Umbilical cord (tissue), 2 donors: Measurements from ENCODE around the gene STAB2. TPM values are rescaled to one million over a fixed set of nuclear protein-coding genes. Genes with fewer than 3 reads are reported as not detected.
"Not testable (repeated sequence)": the region's sequence is repeated elsewhere in the genome, so short reads cannot be mapped to it uniquely, and the experiment has no call there.

Experiments
- DNase-seq: peaks from one replicate; pipeline ENCODE4 v3.0.0-alpha.2; 2015; ENCODE audit warnings: low spot score
- total RNA-seq: library from RNA; depleted of rRNA; stranded (reverse); fragments of >200 nt; gene quantifications from one replicate; pipeline ENCODE4 v1.2.3, GENCODE V29; 2014; ENCODE audit warnings: low replicate concordance; ENCODE audit not compliant: insufficient read depth

The STAB2 gene
- total RNA-seq, 1 donor from 2014 or later = 2.6 TPM

DNA sequence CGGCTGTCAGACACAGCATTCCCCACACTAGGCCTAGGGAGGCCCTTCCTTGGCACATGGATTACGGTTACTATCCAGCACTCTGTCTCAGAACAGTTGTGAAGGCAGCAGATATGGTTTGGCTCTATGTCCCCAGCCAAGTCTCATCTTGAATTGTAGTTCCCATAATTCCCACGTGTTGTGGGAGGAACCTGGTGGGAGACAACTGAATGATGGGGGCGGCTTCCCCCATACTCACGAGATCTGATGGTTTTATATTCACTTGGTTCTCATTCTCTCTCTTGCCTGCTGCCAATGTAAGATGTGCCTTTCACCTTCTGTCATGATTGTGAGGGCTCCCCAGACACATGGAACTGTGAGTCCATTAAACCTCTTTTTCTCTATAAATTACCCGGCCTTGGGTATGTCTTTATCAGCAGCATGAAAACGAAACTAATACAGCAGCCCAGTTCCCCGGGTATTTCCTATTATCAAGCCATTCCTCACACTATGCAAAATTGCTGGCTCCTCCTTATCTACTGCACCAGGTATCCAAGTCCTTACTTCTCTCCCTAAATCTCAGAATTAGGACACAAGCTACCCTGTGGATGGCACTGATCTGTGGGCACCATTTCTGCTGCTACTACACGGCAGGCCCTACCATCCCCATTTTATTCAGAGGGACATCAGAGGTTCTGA lies 220.6 kb downstream of the STAB2 start:
- no peak for DNase-seq

DNA sequence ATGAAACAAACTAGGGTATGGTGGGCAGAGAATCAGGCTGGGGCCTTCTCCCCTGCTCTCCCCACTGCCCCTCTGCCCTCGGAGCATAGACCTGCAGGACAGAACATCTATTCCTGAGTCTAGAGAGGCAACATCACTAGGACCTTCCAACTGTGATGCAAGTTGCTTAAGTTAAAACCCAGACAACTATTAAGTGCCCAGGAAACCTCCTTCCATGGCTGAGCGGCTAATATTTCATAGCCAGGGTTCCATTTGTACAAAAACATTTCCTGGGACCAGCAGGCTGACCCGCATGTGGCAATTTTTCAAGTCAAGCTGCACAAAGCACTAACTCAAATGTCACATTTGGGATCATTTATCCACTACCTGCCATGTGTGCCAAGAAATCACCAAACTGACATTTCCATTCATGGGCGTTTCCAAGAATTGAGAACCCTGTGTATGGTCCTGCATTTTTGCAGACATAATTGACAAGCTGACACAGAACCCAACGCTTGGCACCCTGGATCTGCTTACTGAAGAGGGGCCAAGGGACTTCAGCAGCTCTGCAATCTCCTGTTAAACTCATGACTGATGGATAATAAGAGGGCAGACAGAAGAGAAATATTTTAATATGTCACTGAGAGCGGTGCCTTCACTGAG lies 221.3 kb downstream of the STAB2 start:
- DNase-seq = no peak

DNA sequence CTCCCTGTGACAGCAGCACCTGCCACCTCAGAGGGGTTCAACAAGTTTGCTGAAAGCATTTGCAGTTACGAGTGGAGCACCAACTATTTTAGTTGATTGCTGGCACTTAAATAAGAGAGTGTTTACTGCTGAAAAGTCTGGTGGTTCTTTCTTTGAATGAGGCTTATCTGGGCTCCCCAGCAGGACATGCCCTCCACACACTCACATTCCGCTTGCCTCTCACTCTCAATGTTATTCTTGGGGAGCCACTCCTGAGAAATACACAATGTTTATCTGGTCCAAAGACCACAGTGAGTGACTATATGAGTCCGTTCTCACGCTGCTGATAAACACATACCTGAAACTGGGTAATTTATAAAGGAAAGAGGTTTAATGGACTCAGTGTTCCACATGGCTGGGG lies 222.1 kb downstream of the STAB2 start:
- DNase-seq = no peak

DNA sequence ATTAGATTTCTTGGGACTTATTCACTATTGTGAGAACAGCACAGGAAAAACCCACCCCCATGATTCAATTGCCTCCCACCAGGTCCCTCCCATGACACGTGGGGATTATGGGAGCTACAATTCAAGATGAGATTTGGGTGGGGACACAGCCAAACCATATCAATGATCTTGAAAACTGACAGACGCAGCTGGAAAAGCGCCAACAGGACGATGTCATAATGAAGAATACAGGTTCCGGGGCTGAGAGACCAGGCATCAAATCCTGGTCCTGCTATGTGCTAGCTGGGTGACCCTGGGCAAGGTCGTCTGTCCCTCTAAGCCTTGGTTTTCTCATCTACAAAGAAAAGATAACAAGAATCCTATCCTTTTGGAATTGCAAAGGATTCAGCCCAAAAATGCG lies 222.6 kb downstream of the STAB2 start:
- DNase-seq = not testable (repeated sequence)

DNA sequence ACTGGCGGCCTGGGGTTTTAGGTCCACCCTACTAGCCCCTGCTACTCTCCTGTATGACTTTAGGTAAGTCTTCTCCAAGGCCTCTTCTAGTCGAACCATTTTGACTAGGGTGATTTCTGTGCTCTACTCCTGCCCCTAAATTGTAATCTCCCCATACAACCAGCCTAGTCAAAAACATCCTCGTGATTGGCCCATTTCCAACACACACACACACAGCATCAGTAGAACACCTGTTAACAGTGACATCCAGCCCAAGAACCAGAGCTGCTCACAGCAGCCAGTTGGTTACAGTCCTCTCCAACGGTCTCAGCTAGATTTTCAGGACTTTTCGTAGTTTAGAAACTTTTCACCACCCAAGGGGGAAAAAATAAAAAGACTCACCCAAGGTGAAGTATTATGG lies 223.0 kb downstream of the STAB2 start:
- DNase-seq = no peak

DNA sequence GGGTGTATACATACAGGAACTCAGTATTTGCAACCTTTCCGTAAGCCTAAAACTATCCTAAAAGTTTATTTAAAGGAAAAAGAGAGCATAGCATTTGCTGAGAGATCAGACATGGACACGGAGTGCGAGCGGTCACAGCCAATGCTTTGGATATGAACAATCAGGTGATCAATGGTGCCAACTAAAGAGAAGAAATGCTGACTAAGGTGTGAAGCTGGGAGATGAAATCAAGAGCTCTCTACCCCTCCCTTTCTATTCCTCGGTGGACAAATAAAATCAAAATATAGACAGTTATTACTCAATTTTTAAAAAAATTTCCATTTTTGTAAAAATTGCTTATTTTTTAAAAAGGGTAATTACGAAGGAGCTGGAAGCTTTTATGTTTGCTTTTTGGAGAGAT lies 224.7 kb downstream of the STAB2 start:
- no peak for DNase-seq

DNA sequence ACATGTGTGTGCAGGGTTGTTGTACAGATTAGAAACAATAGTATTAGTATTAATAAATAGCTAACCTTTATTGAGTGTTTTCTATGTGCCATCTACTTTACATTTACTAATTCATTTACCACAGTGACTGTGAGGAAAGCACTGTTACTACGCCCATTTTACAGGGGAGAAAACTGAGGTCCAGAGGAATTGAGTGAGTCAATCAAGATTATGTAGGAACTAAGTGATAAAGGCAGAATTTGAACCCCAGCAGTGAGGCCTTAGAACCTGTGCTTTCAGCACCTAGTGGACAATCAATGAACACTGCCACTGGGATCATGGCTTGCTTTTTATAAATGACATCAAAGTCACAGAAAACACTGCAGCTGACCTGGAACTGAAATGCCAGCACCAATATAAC lies 225.7 kb downstream of the STAB2 start:
- no peak for DNase-seq

DNA sequence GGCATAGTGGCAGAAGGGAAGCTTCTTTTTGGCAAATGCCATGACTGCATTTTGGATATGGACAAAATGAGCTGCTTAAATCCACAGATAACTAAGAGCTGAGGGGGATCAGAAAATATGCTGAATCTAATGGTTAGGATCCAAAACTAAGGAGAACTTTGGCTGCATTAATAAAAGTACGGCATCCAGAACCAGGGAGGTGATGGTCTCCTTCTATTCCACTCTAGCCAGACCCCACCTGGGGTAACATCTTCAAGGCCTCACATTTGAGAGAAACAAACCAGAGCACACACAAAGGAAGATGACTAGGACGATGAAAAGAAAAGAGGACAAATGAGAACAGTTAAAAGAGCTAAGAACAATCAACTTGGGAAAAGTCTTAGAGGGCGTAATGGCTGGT lies 226.4 kb downstream of the STAB2 start:
- no peak for DNase-seq

DNA sequence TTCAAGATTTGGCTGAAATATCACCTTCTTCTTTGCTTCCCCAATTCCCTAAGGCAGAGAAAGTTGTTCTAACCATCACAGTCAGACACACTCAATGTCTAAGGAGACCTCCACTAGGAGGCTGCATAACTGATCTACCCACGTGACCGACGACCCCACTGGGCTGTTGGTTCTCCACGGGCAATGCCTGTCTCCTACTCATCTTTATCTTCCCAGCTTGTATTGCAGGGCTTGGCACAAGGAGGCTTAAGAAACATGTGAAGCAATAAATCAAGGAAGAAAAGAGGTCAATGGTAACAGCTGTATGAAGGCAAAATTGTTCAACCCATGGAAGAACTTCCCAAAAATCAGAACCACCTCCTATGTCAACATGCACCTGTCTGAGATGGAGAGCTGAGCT lies 226.9 kb downstream of the STAB2 start:
- no peak for DNase-seq

DNA sequence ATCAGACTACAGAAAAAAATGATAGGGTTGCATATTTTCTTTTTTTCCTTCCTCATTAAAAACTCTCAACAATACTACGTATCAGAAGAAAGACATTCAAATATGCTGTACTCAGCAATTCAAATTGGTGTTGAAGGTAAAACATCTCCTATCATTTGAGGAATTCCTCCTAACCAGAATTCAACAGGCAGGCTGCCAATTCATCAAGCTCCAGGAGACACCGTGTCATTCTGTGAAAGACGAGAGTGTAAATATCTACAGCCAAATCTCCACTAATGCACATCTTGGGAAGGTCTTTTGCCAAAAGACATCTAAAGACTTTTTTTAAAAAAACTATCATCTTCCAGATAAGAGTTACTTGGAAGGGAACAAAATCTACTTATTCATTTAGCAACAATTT lies 227.4 kb downstream of the STAB2 start:
- no peak for DNase-seq

Other genes starting within 250 kb of the STAB2 start
- gene C12orf42, start 91.3 kb upstream of the STAB2 start, total RNA-seq = 0.48 TPM